HK-2 (cell line): ENCODE measurements around the gene MKI67.

Experiments used
- DNase-seq: peaks from one replicate; pipeline ENCODE4 v3.0.0-alpha.2; 2018; ENCODE audit not compliant: unreplicated experiment

The MKI67 gene

GRCh38 chr10:128050121-128050516 lies 76.1 kb downstream of the MKI67 start:
- no peak for DNase-seq

GRCh38 chr10:128049226-128050120 lies 76.8 kb downstream of the MKI67 start:
- no peak for DNase-seq

DNA sequence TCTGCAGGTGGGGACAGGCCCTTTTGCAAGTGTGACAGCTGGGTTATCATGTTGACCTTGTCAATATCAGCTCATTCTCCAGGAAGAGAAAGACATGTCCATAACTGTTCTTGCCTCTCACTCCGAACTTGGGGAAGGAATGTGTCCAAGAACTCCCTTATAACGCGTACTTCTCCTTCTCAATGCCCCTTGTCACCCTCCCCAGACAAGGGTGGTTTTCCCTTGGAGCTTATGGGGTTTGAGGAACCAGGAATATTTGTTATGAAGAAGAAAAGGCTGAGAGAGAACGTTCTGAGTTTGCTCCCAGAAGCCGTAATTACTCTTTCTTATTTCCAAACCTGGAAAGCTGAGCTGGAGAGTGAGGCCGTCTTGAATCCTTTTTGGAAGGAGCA lies 77.4 kb downstream of the MKI67 start:
- DNase-seq: no peak

GRCh38 chr10:128047991-128048818 lies 78.0 kb downstream of the MKI67 start:
- no peak for DNase-seq

DNA sequence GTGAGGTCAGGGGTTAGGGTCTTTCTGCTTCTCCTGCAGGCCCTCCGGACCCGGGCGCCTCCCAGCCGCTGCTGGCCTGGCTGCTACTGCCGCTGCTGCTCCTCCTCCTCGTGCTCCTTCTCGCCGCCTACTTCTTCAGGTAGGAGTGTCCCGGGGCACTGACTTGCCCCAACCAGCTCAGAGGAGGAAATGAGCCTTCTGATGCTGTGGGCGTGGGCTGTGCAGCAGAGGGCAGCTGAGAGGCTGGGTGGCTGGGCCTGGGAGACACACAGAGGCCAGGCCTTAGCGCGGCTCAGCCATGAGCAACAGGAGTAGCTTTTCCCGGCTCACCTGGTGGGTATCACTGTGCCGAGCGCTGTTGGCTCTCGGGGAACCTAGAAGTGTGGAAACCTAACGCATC lies 78.9 kb downstream of the MKI67 start:
- DNase-seq: no peak

DNA sequence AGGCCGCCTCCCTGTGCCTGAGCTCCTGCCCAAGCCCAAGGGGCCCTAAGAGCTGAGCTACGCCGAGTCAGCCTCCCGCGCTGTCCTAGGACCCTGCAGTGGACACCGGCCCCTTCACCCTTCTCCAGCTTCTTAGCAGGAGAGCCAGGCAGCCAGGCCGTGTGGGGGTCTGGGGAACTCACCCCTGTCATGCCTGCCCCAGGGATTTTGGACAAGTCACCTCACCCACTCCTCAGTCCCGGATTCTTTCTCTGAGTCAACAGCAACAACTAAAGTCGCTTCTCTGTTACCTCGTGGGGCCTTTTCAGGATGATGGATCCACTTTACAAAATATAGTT lies 79.3 kb downstream of the MKI67 start:
- no peak for DNase-seq
